ENCODE data around the gene RALBP1.

DNA sequence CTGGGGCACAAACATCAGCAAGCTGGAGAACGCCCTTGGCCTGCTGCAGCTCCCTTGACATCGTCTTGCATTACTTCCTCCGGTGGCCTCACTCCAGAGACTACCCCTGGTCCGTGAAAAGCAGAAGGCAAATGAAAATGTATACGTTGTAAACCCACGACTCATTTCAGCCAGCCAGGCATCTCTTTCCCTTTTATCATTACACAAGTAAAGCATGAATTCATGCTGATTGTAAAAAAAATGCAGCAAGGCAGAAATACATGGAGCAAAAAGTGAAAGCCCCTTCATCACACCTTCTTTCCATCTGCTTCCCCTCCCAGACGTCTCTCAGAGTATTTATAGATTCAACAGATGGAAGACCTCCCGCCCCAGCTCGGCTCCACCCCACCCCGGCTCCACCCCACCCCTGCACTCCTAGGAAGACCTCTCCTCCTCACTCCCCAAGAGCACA is 41.6 kb upstream of the RALBP1 start:
- TF ChIP-seq, protein P1, sequence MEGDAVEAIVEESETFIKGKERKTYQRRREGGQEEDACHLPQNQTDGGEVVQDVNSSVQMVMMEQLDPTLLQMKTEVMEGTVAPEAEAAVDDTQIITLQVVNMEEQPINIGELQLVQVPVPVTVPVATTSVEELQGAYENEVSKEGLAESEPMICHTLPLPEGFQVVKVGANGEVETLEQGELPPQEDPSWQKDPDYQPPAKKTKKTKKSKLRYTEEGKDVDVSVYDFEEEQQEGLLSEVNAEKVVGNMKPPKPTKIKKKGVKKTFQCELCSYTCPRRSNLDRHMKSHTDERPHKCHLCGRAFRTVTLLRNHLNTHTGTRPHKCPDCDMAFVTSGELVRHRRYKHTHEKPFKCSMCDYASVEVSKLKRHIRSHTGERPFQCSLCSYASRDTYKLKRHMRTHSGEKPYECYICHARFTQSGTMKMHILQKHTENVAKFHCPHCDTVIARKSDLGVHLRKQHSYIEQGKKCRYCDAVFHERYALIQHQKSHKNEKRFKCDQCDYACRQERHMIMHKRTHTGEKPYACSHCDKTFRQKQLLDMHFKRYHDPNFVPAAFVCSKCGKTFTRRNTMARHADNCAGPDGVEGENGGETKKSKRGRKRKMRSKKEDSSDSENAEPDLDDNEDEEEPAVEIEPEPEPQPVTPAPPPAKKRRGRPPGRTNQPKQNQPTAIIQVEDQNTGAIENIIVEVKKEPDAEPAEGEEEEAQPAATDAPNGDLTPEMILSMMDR (IDR thresholded peaks at IDR 0.05), result no peak
- no peak for TF ChIP-seq EP300 (IDR thresholded peaks at IDR 0.05)
